GM19395 (cell line): ENCODE results near the gene MESD.

Experiments
- ATAC-seq: cut with Tn5 transposase; IDR thresholded peaks from one replicate; pipeline ENCODE4 v1.9.1; 2021; ENCODE audit warnings: mild to moderate bottlenecking, moderate library complexity; ENCODE audit not compliant: unreplicated experiment

Gene MESD

DNA sequence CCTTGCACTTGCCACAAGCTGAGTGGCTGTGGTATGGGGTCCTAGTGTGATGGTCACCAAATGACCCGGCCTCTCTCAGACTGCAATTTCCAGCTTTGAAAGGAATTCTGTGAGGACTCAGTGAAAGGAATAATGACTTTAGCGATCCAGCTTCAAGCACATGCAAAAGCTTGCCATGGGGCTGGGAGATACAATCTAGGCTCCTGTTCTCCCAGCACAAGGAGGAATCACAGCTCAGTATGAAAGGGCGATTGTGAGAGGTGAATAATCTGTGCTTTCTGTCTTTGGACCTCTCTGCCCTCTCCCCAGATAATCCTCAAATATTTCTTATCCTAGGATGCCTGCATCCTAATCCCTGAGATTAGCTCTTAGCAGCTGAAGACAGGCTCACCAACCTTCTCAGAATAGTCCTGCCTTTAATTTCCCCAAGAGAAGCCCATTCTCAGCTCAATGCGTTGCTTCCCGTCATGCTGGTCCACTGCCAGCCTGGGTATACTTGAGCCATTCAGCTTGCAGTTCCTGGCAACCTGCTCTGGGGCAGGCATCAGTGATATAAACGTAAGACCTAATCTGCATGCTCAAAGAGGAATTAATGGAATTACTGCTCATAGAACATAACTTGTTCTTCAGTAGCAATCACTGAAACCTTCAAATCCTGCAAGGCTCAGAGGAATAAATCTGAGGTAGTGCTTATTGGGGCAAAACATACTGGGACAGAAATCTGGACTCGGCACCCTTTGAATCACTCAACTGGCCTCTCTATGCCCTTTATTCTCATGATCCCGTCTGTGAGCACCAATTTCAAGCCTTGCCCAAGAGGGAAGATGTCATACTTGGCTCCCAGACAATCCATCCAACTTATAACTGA lies 26.2 kb upstream of the MESD start:
- ATAC-seq, result no peak

DNA sequence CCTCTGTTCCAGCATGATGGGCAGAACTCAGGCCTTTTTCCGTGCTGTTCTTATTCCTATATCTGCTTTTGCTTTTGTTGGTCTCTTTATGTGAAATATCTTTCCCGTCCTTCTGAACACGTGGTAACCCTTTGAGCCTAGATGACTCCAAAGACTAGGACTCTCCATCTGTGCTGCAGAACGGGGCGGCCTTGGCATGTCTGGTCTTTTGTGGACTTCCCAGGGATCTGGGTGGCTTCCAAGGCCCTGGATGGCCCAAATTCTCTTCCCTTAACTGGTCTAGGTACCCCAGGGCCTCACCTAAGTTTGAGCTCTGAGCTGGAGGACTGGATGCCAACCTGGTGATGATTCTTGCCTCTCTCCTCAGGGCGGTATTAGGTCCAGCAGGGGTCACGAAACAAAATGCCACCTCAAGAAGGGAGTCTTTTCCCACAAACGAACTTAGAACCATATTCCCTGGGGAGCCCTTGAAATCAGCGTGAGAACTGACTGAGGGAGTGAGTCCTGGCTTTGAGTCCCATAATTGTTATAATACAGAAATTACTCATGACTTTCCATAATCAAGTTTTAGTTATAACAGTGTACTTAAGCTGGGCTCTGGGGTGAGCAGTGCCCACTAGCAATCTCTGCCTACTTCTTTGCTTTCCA lies 25.0 kb upstream of the MESD start:
- no peak for ATAC-seq

DNA sequence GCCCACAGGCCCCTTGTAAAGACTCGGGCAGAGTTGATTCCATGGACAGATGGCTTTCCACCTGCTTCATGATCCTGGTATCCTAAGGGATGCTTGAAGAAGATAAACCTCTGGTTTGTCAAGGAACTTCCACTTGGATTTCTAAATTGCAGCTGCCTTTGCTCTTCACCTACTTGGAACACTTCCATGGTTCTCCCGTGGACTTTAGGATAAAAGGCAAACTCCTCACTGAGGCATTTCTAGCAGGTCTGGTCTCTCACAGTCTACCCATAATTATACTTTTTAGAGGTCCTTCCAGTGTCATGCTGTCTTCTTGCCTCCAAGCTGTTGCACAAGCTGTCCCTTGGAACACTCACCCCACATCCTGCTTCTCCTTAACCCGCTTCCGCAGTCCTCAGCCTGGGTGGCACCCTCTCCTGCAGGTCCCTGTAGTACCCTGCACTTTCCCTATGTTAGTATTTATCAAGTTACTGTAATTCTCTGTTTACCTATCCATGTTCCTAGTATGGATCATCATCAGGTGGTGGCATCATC lies 23.8 kb upstream of the MESD start:
- ATAC-seq, result no peak

DNA sequence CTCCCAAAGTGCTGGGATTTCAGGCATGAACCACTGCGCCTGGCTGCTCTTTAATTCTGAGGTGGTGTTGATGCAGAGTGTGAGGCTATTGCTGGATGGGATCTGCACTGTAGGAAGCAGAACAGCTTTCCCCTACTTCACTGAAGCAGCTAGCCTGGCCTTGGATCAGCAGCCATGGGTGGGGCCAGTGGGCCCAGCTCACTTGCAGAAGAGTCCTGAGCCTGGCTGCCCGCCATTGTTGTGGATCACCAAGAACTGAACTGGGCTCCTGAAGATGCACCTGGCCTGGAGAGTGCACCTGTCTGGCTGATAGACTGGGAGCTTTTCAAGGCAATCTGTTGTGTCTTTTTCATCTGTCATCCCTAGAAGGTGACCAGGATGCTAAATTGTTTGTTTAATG lies 23.0 kb upstream of the MESD start:
- ATAC-seq, result no peak

DNA sequence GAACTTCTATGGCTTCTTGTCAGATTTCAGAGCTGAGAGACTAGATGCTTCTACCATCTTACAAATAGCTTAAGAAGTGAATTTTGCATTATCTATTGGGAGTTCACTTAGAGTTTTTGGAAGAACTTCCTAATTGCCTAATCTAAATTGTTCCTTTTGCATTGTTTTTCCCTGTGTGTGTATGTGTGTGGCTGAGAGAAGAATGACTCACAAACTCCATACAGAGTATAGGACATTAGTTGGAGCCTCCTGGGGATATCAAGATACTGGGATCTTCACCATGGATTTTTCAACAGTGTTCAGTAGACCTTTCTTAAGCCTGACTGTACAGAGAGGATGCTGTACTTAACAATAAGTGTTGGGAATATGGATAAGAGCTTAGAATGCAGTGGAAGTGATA lies 22.0 kb upstream of the MESD start:
- no peak for ATAC-seq

DNA sequence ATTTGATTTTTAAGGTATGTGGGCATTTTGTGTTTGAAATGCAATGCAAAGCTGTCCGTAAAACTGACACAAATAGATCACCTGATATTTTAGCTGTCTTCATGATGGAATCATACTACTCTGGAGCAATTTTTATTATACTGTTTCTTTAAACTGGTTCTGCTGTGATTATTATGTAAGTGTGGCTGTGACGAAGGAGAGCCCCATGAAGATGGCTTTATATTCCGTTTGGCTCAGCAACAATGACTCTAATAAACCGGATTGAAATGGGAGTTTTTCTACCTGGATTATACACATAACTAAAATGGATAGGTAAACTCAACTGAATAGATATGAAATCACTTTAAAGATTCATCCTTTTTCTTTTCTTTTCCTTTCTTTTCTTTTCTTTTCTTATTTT lies 20.5 kb upstream of the MESD start:
- ATAC-seq, result no peak

DNA sequence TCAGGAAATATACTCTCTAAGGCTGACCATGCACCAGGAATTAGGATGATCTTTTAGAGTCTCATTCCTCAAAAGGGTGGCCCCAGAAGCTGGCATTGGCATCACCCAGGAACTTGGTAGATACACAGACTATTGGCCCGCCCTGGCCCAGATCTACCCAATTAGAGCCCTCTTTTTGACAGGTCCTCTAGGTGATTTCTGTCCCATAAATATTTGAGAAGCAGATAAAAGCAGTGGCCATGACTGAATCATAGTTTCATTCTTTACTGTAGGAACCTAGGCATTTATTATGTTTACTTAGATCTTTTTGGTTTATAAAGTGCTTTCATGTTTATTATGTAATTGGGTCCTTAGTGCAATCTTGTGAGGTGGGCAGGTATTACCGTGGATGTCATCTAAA lies 18.7 kb upstream of the MESD start:
- ATAC-seq, result no peak

DNA sequence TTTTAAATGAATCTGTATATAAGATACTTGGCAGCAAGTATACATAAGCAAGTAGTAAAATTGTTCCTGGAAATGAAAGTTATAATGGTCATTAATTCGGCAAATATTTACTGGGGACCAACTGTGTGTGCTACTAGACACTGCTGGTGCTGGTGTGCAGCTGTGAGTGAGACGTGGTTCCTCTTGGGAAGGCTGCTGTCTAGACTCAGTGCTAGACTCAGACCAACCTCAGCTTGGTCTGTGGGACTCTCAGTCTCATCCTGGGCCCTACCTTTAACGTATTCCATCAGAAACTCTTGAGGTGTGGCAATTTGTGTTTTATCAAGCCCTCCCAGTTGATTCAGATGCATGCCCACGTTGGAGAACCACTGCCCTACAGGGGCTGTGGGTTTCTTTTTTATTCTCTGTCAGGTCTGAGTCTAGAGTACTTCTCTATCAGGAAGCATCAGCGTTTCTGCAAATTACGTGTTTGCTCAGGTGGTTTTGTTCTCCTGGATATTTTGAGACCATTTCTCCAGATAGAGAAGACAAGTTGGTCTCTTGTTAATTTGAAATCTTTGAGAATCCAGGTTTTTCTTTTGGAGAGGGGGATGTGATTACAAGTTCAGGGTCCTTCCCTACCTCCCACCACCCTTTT lies 17.9 kb upstream of the MESD start:
- ATAC-seq, result no peak

DNA sequence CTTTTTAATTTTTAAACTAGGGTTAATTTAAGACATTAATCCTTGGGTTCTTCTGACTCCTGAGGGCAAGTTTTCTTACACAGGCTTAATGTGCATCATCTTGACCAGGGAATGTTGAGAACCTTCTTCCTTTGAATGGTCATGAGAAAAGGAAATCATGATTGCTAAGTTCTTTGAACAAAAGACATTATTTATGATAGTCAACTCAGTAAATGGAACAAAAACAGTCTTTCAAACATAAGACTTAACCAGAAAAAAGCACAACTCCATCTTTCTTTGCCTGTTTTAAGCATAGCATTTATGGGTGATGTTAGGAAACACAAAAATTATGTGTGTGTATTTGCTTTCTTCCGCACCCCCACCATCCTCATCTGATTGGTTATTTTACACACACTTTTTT lies 16.5 kb upstream of the MESD start:
- ATAC-seq, result no peak

DNA sequence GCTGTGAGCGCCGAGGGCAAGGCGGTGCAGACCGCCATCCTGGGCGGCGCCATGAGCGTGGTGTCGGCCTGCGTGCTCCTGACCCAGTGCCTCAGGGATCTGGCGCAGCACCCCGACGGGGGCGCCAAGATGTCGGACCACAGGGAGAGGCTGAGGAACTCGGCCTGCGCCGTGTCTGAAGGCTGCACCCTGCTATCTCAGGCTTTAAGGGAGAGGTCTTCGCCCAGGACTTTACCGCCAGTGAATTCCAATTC lies 13.4 kb upstream of the MESD start:
- ATAC-seq, result no peak

DNA sequence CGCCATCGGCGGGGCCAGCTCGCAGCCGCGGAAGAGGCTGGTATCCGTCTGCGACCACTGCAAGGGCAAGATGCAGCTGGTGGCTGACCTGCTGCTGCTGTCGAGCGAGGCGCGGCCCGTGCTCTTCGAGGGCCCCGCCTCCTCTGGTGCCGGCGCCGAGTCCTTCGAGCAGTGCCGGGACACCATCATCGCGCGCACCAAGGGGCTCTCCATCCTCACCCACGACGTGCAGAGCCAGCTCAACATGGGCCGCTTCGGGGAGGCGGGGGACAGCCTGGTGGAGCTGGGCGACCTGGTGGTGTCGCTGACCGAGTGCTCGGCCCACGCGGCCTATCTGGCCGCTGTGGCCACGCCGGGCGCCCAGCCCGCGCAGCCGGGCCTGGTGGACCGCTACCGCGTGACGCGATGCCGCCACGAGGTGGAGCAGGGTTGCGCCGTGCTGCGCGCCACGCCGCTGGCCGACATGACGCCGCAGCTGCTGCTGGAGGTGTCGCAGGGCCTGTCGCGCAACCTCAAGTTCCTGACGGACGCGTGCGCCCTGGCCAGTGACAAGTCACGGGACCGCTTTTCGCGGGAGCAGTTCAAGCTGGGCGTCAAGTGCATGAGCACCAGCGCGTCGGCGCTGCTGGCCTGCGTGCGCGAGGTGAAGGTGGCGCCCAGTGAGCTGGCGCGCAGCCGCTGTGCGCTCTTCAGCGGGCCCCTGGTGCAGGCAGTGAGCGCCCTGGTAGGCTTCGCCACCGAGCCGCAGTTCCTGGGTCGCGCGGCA lies 12.9 kb upstream of the MESD start:
- no peak for ATAC-seq

DNA sequence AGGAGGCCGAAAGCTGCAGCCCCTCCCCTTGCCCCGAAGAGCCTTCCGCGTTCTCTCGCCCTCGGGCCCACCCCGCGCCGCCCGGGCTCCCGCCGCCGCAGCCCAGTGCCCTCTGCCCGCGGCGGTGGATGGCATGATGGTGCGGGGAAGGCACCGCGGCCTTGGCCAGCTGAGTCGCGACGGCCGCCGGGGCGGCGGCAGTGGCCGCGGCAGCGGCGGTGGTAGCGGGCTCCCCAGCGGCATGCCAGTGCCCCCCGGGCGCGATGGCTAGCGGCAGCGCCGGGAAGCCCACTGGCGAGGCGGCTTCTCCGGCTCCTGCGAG lies 12.4 kb upstream of the MESD start:
- no peak for ATAC-seq

DNA sequence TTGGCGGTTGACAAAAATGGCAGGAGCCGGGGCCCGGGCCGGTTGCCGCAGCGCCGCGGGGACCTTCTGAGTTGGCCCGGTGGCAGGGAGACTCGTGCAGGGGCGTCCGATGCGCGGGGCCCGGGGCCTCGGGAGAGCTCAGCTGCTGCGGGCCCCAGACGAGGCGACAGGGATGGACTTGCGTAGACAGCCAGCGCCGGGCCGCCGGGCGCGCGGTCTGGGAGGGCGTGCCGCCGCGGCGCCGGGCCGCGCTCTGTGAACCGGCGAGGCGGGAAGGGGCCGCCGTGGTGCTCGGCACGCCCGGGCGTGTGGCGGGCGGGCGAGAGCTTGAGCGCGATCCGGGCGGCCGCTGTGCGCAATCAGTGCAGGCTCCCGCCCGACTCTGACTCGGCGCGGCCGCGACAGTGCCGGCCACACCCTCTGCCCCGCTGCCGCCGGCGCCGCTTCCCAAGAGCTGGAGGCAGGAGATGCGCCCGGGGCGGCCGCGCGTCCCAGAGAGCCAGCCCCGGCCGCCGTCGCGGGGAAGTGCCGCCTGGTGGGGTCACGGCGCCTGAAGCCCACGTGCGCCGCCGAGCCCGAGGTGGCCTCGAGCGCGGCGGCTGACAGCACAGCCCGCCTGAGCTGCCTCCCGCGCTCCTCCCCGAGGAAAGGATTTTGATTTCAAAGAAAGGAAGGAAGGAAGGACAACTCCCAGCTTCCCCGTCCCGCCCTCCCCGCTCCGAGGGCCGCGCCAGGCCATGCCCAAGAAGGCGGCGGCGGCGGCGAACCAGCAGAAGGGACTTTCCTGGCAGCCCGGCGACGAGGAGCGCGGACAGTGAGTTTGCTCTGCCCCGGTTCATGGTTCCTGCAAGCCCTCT lies 11.8 kb upstream of the MESD start:
- peak; percentile 36 for ATAC-seq

DNA sequence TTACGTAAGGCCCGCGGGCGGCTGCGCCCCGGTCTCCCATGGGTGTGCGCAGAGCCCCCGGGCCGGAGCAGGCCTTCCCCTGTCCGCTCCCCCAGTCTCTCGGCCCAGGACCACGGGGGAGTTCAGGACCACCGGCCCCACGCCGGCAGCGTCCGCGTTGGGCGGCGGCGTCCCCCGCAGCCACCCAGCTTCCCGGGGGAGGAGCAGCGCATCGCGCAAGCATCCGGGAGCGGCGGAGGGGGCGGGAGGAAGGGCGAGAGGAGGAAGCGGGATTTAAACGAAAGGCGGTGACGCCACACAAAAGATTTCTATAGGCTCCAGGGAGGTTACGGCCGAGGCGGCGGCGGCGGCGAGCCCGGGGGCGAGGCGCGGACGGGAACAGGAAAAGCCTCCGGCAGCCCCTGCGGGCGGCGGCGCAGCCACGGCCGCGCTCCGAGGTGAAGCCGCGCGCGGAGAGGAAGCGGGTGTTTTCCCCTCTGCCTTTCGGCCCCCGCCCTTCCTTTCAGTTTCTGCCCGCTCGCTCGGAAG lies 11.1 kb upstream of the MESD start, which contains the start of gene TLNRD1:
TSS of gene TLNRD1 (plus strand) at position 300 of the 528 bp plus-strand sequence. CDS start 1,349 bp downstream, outside the sequence.
- ATAC-seq, result peak; percentile 65

DNA sequence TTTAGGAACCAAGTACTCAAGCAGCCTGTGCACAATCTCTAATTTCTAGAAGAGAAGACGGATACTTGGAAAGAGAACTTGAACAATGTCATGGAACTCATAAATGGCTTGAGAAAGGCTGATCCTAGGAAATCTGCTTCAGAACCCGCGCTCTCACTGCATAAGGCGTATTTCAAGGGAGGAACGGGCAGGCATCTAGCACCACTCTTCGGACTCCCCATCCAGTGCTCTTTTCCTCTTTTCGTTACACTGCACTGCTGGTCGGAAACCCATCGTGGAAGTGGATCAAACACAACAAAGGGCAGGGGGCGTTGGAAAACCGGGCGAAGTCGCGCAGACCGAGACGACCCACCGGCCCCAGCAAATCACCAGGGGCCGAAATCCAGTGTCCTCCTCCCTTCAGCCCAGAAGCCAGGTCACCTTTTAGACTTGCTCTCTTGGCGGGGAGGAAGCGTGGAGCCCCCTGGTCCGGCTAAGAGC lies 10.6 kb upstream of the MESD start:
- no peak for ATAC-seq

DNA sequence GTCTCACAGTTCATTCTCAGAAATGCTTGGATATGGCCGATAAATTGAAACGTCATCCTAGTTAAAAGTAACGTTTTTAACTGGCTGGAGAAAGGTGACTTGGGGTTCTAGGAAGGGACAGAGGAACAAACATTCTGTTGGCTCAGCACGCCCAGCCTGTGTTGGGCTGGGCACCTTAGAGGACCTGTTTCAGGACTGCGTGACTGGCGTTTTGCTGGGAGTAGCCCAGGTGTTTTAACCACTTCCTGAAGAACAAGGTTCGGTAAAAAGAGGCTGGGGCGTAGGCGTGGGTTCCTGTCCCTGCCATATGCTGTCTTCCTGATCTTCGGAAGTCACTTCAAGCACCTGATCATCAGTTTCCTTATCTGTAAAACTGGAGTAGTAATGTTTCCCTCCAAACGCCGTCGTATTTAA lies 10.0 kb upstream of the MESD start:
- ATAC-seq, result no peak

DNA sequence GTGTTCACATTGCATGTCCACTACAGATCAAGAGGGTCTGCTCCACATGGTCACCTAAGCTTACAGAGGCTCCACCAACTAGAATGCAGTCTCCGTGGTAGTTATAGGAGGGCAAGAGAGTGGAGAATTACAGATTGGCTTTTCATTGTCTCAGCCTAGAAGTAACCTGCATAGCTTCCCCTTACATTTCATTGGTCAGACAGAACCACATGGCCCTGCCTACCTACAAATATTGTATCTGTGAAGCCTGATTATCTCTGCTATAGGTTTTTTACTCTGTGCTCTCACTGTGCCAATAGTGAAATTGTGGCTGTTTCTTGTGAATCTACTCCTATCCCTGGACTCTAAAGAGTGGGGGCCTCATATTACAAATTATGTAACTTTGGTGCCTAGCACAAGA lies 8.6 kb upstream of the MESD start:
- ATAC-seq, result no peak

DNA sequence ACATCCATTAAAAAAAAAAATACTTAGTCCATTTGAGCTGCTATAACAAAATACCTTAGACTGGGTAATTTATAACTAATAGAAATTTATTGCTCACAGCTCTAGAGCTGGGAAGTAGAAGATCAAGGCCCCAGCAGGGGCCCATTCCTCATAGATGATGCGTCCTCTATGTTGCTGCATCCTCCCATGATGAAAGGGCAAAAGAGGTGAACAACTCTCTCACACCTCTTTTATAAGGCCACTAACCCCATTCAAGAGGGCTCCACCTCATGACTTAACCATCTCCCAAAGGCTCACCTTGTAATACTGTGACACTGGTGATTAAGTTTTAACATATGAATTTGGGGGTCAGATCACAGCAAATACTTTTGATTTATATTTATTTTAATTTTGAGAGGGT lies 8.1 kb upstream of the MESD start:
- no peak for ATAC-seq

DNA sequence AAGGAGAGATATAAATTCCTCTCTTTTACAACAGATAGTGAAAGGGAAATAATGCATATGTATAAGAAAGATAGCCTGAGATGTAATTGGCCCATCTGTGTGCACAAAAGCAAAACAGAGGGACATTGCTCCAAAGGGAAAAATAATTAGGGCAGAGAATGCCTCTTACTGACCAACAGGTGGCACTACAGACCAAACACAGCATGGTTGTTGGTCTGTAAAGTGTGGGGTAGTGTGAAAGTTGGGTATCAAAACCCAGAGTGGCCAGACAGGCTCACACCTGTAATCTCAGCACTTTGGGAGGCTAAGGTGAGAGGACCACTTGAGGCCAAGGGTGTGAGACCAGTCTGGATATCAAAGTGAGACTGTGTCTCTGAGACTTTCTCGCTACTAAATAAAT lies 6.6 kb upstream of the MESD start:
- no peak for ATAC-seq

DNA sequence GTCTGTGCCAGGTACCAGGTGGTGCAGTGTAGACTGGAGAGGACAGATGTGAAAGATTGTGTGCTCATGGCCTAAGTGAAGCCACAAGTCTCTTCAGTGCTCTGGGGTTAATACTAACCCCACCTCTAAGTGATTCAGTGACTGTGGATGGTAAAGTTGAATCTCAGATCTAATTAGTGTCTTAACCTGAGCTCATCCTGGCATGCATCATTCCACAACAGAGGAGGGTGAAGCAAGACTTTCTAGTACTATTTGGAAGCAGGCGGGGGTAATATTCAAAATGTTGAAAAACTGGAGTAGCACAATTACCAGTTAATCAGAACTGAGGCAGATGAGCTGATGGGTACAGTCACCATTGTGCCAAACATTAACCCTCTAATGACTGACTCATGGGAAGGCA lies 2.8 kb upstream of the MESD start:
- no peak for ATAC-seq
